Gastrocnemius medialis (tissue), 4 donors: ENCODE measurements around the gene DAD1.

Experiments used
- POLR2A ChIP-seq, 2 donors: fragments of 450-650 bp; IDR thresholded peaks; one replicate each; pipeline ENCODE4 v1.6.1; 2017; ENCODE audit warnings: antibody characterized with exemption in 2 of 2, mild to moderate bottlenecking in 2 of 2, moderate library complexity in 2 of 2
- TF ChIP-seq, protein P1 (sequence below), 5 experiments: fragments of 450-650 bp in 3 of 5; fragments of 200-600 bp in 2 of 5; sonication (generic) in 2 of 5; IDR thresholded peaks in 4 of 5; conservative IDR thresholded peaks in 1 of 5; 1 replicate in 4 of 5; 2 replicates in 1 of 5; pipeline ENCODE4 v1.5.1; 2016 to 2019; ENCODE audit warnings: antibody characterized with exemption in 5 of 5, mild to moderate bottlenecking in 3 of 5, moderate library complexity in 3 of 5

DNA sequence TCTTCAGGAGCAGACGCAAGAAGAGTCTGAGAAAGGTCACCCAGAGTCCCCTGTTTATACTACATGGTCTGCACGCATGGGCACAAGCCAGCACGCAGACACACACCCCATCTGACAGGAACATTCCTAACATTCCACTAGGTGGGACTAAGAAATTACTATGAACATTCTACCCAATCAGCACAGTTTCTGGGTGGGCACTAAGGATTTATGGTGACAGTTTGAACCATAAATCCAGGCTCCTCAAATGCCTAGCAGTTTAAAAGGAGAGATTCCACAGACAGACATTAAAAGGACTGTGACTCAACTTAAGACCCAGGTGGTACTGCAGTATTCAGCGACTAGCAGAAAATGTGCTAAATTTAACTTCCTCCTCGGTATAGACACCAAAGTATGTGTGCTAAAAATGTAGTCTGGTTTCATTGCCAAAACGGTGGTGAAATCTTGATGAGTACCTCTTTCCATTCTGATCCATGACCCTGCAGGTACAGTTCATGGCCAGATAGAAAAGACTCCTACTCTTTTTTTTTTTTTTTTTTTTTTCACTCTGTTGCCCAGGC is 25.3 kb upstream of the DAD1 start:
- TF ChIP-seq, protein P1, sequence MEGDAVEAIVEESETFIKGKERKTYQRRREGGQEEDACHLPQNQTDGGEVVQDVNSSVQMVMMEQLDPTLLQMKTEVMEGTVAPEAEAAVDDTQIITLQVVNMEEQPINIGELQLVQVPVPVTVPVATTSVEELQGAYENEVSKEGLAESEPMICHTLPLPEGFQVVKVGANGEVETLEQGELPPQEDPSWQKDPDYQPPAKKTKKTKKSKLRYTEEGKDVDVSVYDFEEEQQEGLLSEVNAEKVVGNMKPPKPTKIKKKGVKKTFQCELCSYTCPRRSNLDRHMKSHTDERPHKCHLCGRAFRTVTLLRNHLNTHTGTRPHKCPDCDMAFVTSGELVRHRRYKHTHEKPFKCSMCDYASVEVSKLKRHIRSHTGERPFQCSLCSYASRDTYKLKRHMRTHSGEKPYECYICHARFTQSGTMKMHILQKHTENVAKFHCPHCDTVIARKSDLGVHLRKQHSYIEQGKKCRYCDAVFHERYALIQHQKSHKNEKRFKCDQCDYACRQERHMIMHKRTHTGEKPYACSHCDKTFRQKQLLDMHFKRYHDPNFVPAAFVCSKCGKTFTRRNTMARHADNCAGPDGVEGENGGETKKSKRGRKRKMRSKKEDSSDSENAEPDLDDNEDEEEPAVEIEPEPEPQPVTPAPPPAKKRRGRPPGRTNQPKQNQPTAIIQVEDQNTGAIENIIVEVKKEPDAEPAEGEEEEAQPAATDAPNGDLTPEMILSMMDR (IDR thresholded peaks at IDR 0.05 in 4 of 5, conservative IDR thresholded peaks at IDR 0.05 in 1 of 5), result no peak
- no peak for TF ChIP-seq POLR2A (IDR thresholded peaks at IDR 0.05)
